A549 (cell line): ENCODE measurements around the gene KLF6. TPM values are rescaled to one million over a fixed set of nuclear protein-coding genes. Genes with fewer than 3 reads are reported as not detected.

Source experiments
- ATAC-seq, 2 experiments: fragments of 200-7000 bp in 1 of 2; fragments of >200 bp in 1 of 2; cut with Nextera tagmentation in 1 of 2; cut with Tn5 transposase in 1 of 2; 3 replicates each; pipeline versions ENCODE4 v1.8.0 to v1.9.1; 2018 to 2020; ENCODE audit warnings: mild to moderate bottlenecking in 1 of 2, moderate library complexity in 1 of 2
- CTCF ChIA-PET: fragments of 300-600 bp; sonication (Branson Sonifier 250); formaldehyde crosslinking; extraction: SDS; loops from one replicate; lab custom pipeline; 2021; ENCODE audit warnings: antibody characterized with exemption, inconsistent platforms; lab: Yijun Ruan, JAX
- POLR2A ChIA-PET: fragments of 350-600 bp; formaldehyde crosslinking; extraction: SDS; loops from one replicate; lab custom pipeline; 2021; ENCODE audit warnings: antibody characterized with exemption, inconsistent platforms; lab: Yijun Ruan, JAX
- DNase-seq, 2 experiments: peaks; one replicate each; pipeline versions ENCODE4 v3.0.0 to v3.0.0-alpha.2; 2011 to 2016; ENCODE audit warnings: low read depth in 1 of 2, low spot score in 1 of 2
- FAIRE-seq: peaks from 2 replicates; lab custom pipeline; 2011; peaks lifted over from hg19 to GRCh38; lab: Jason Lieb, UNC
- H3K27ac ChIP-seq, 2 experiments: fragments of >200 bp; sonication (Bioruptor Twin); formaldehyde crosslinking; 3 replicates each; pipeline ENCODE4 v1.5.1; 2016 to 2017
- H3K4me1 ChIP-seq: fragments of >200 bp; sonication (Bioruptor Twin); formaldehyde crosslinking; 3 replicates; pipeline ENCODE4 v1.6.1; 2016
- H3K4me2 ChIP-seq: fragments of >200 bp; sonication (Bioruptor Twin); formaldehyde crosslinking; 3 replicates; pipeline ENCODE4 v1.6.1; 2016
- H3K4me3 ChIP-seq: fragments of >200 bp; sonication (Bioruptor Twin); formaldehyde crosslinking; 3 replicates; pipeline ENCODE4 v1.5.1; 2016
- H3K9me3 ChIP-seq: fragments of >200 bp; sonication (Bioruptor Twin); formaldehyde crosslinking; 3 replicates; pipeline ENCODE4 v1.6.1; 2016
- ATOH8 ChIP-seq: fragments of 250-450 bp; sonication (Bioruptor Pico); IDR thresholded peaks from 2 replicates; pipeline ENCODE4 v1.5.0; 2020; ENCODE audit warnings: low read depth, mild to moderate bottlenecking, moderate library complexity
- BHLHE40 ChIP-seq: IDR thresholded peaks from 2 replicates; pipeline ENCODE4 v1.6.1; 2012; ENCODE audit warnings: low read depth, low read length, inconsistent platforms
- CBX8 ChIP-seq: fragments of 200-600 bp; sonication (generic); IDR thresholded peaks from 2 replicates; pipeline ENCODE4 v1.6.1; 2016
- CHD4 ChIP-seq: fragments of 200-600 bp; sonication (generic); IDR thresholded peaks from 2 replicates; pipeline ENCODE4 v1.6.1; 2016; ENCODE audit warnings: antibody characterized with exemption, mild to moderate bottlenecking, borderline replicate concordance
- E2F6 ChIP-seq: IDR thresholded peaks from 2 replicates; pipeline ENCODE4 v1.6.1; 2012; ENCODE audit warnings: low read depth, borderline replicate concordance
- FOSB ChIP-seq: fragments of 250-450 bp; sonication (Bioruptor Pico); IDR thresholded peaks from 2 replicates; pipeline ENCODE4 v1.5.0; 2020; ENCODE audit warnings: mild to moderate bottlenecking, moderate library complexity
- FOSL2 ChIP-seq, 2 experiments: fragments of 450-650 bp in 1 of 2; fragments of >200 bp in 1 of 2; sonication (Bioruptor Twin) in 1 of 2; formaldehyde crosslinking; IDR thresholded peaks; 2 replicates each; pipeline versions ENCODE4 v1.5.0 to v1.6.1; 2016 to 2020; ENCODE audit warnings: mild to moderate bottlenecking in 1 of 2, moderate library complexity in 1 of 2
- FOXS1 ChIP-seq: fragments of 250-450 bp; sonication (Bioruptor Pico); IDR thresholded peaks from 2 replicates; pipeline ENCODE4 v1.5.0; 2020; ENCODE audit warnings: mild to moderate bottlenecking, moderate library complexity
- GATA3 ChIP-seq: IDR thresholded peaks from 2 replicates; pipeline ENCODE4 v1.6.1; 2012; ENCODE audit warnings: borderline replicate concordance
- HEYL ChIP-seq: fragments of 250-450 bp; sonication (Bioruptor Pico); IDR thresholded peaks from 2 replicates; pipeline ENCODE4 v1.8.0; 2021; ENCODE audit warnings: mild to moderate bottlenecking, moderate library complexity
- HOXB5 ChIP-seq: fragments of 250-450 bp; sonication (Bioruptor Pico); IDR thresholded peaks from 2 replicates; pipeline ENCODE4 v1.5.0; 2020; ENCODE audit warnings: mild to moderate bottlenecking, moderate library complexity
- JUN ChIP-seq, 2 experiments: fragments of >200 bp; sonication (Bioruptor Twin); formaldehyde crosslinking; IDR thresholded peaks; 2 replicates in 1 of 2; 3 replicates in 1 of 2; pipeline ENCODE4 v1.6.1; 2016 to 2017
- JUNB ChIP-seq: fragments of >200 bp; sonication (Bioruptor Twin); formaldehyde crosslinking; IDR thresholded peaks from 2 replicates; pipeline ENCODE4 v1.6.1; 2016
- KDM5A ChIP-seq: fragments of 200-600 bp; sonication (generic); IDR thresholded peaks from 2 replicates; pipeline ENCODE4 v1.6.1; 2016; ENCODE audit warnings: antibody characterized with exemption, mild to moderate bottlenecking
- MAFK ChIP-seq: fragments of 450-650 bp; IDR thresholded peaks from 2 replicates; pipeline ENCODE4 v1.6.1; 2014; ENCODE audit not compliant: partially characterized antibody
- MAX ChIP-seq: IDR thresholded peaks from 2 replicates; pipeline ENCODE4 v1.6.1; 2012
- MYC ChIP-seq: IDR thresholded peaks from 2 replicates; pipeline ENCODE4 v1.6.1; 2012; ENCODE audit warnings: mild to moderate bottlenecking, inconsistent platforms, low read length, improper control_type of control experiment, borderline replicate concordance
- PHF8 ChIP-seq: fragments of 200-600 bp; sonication (generic); IDR thresholded peaks from 2 replicates; pipeline ENCODE4 v1.6.1; 2016; ENCODE audit warnings: low read depth, mild to moderate bottlenecking, antibody characterized with exemption, moderate library complexity, borderline replicate concordance
- POLR2A ChIP-seq: IDR thresholded peaks from 2 replicates; pipeline ENCODE4 v1.6.1; 2012; ENCODE audit warnings: mild to moderate bottlenecking, low read length
- RARB ChIP-seq: fragments of 250-450 bp; sonication (Bioruptor Pico); IDR thresholded peaks from 2 replicates; pipeline ENCODE4 v1.8.0; 2021; ENCODE audit warnings: mild to moderate bottlenecking, moderate library complexity
- SMC3 ChIP-seq: fragments of >200 bp; sonication (Bioruptor Twin); formaldehyde crosslinking; IDR thresholded peaks from 3 replicates; pipeline ENCODE4 v1.6.1; 2018; ENCODE audit warnings: inconsistent platforms
- SREBF2 ChIP-seq: fragments of 450-650 bp; IDR thresholded peaks from 2 replicates; pipeline ENCODE4 v1.6.1; 2014; ENCODE audit warnings: mild to moderate bottlenecking, moderate library complexity
- TP53 ChIP-seq: fragments of 250-450 bp; sonication (Bioruptor Pico); IDR thresholded peaks from 2 replicates; pipeline ENCODE4 v1.5.0; 2021; ENCODE audit warnings: mild to moderate bottlenecking, moderate library complexity
- ZC3H11A ChIP-seq: fragments of 450-650 bp; IDR thresholded peaks from 2 replicates; pipeline ENCODE4 v1.6.1; 2014; ENCODE audit warnings: antibody characterized with exemption, mild to moderate bottlenecking
- ZSCAN20 ChIP-seq: fragments of 250-450 bp; sonication (Bioruptor Pico); IDR thresholded peaks from 2 replicates; pipeline ENCODE4 v1.8.0; 2022; ENCODE audit warnings: mild to moderate bottlenecking, moderate library complexity
- WGBS: methylation state at CpG from one replicate; pipeline ENCODE4 v1.1.6; 2017; ENCODE audit errors: missing lambda C conversion rate; 5-methylcytosine and 5-hydroxymethylcytosine counted together
- polyA plus RNA-seq, 4 experiments: library from polyadenylated mRNA; depleted of rRNA in 3 of 4; stranded (reverse); fragments of >200 nt; fragmentation: RNase III in 1 of 4; extraction: RNeasy Plus Mini Kit Qiagen cat#74134 plus additional on column Dnase treatment in 1 of 4; gene quantifications; 2 replicates in 3 of 4; 3 replicates in 1 of 4; pipeline ENCODE4 v1.2.3, GENCODE V29; 2011 to 2017
- TF ChIP-seq, protein P1 (sequence below): fragments of 450-650 bp; IDR thresholded peaks from 2 replicates; pipeline ENCODE4 v1.6.1; 2014; ENCODE audit warnings: antibody characterized with exemption

KLF6 gene
- polyA plus RNA-seq, 2 of the 4 experiments (the other 2 are of a cell fraction), result 31.9 to 86.8 TPM

DNA sequence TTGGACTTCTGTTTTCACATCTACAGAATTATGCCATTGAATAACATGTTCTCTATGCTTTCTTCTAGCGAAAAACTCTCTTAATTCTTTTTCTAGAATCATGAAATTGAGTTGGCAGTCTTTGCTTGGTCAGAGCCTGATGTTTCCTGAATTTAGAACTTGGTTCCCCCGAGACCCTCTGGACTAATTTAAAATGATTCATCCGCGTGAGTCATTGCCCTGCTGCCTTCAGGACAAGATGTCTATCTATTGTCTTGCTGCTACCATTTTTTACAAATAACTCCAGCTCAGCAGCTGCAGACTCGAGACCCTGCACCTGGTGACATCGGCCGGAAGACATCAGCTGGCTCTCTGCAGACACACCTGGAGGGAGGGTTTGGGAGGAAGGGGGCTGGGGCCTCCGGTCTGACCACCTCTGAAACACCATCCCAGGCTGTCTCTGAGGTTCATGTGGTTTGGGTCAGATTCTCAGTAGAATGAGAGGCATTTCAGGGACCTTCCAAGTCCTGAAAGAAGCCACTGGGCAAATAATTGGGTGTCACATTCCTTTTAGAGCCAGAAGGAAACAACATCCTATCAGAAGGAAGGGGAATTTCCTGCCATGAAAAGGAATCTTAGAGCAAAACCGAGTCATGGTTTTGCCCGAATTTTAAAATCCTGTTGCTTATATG is 20.9 kb upstream of the KLF6 start:
- CTCF ChIA-PET, result interaction anchor here (2.2 kb wide), 2 partner anchors 10 to 24 kb away, joined by 6 to 8 read pairs; no protein-coding TSS in a partner anchor

DNA sequence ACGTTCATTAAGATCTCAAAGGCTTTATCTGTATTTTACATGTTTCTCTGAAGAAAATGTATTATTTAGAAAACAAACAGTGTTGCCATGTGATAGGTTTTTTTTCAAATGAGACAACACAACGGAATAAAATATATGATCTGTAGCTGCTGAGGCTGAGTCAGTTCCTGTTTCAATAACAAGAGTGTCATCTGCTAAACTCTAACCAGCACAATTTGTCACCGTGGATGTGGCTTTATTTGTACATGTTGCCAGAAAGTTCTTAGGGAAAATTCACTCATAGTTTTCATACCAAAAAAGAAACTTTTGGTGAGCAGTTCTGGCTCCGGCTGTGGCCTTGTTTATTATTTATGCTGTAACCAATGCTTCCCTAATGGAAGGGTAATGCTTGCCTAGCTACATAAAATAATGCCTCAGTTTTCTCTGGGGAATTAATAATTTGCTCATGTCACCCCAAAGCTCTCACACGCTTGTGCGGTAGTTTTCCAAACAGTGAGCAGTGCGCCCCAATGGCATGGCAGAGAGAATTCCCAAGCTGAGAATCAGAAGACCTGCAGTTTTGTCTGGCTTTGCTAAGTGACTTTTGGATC is 20.3 kb upstream of the KLF6 start:
- ChIA-PET POLR2A (interaction anchor here (8.2 kb wide), 1 partner anchor 20 kb away, joined by 75 read pairs; the partner anchor contains the start of gene KLF6), CTCF (interaction anchor here (2.2 kb wide), 2 partner anchors 11 to 23 kb away, joined by 6 to 8 read pairs; no protein-coding TSS in a partner anchor)
- Histone ChIP-seq H3K4me2 (peak overlapping the region; percentile 78), H3K9me3 (no peaks in the 10 kb centered on the region), H3K27ac (peak overlapping the region; percentile 82 to 84), H3K4me3 (peak overlapping the region; percentile 4; the same call in 1 of the 3 replicates), H3K4me1 (peaks cover 75% of the 10 kb centered on the region)
- WGBS, result under 1% methylated on average over 7 of the region's 7 CpGs
- FAIRE-seq (no peak), ATAC-seq (peak; percentile 11 to 20; a peak in 3 of 6 replicates), DNase-seq (peak in 1 of 2 experiments; percentile 81)
- TF ChIP-seq, protein P1, sequence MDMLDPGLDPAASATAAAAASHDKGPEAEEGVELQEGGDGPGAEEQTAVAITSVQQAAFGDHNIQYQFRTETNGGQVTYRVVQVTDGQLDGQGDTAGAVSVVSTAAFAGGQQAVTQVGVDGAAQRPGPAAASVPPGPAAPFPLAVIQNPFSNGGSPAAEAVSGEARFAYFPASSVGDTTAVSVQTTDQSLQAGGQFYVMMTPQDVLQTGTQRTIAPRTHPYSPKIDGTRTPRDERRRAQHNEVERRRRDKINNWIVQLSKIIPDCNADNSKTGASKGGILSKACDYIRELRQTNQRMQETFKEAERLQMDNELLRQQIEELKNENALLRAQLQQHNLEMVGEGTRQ, result 0 out of 2 replicates have a peak, but pooled peaks have one; percentile 22
- TF ChIP-seq CHD4 (no peak), RARB (CRISPR knock-in tag) (0 out of 2 replicates have a peak, but pooled peaks have one; percentile 34), ZC3H11A (no peak), ATOH8 (peak; percentile 83; the same call in 1 of the 2 replicates), GATA3 (0 out of 2 replicates have a peak, but pooled peaks have one; percentile 23), HEYL (CRISPR knock-in tag) (no peak), FOXS1 (CRISPR knock-in tag) (peak; percentile 53; the same call in 1 of the 2 replicates), MAFK (peak; percentile 1), HOXB5 (CRISPR knock-in tag) (no peak), PHF8 (no peak), E2F6 (no peak), ZSCAN20 (CRISPR knock-in tag) (0 out of 2 replicates have a peak, but pooled peaks have one; percentile 28), SREBF2 (no peak), FOSL2 (IDR thresholded peaks at IDR 0.05) (no peak), FOSL2 (CRISPR knock-in tag; IDR thresholded peaks at IDR 0.05) (peak; percentile 88), MAX (peak; percentile 15), FOSB (CRISPR knock-in tag) (peak; percentile 54; the same call in 1 of the 2 replicates), POLR2A (no peak), BHLHE40 (0 out of 2 replicates have a peak, but pooled peaks have one; percentile 8), SMC3 (no peak)

More for the DNA sequence above, 20.9 kb upstream of the KLF6 start:
- ATAC-seq, result peak; percentile 18 to 23; a peak in 3 of 6 replicates
- H3K27ac ChIP-seq, result peak overlapping the region; percentile 82 to 84
- TF ChIP-seq MAX, result peak; percentile 33; the same call in 1 of the 2 replicates
- TF ChIP-seq JUN (IDR thresholded peaks at IDR 0.05), result 0 out of 5 replicates have a peak, but pooled peaks of 1 of the 2 experiments have one; percentile 12
- TF ChIP-seq GATA3, result peak; percentile 75
- no peak for TF ChIP-seq HEYL (CRISPR knock-in tag)
- TF ChIP-seq HOXB5 (CRISPR knock-in tag), result 0 out of 2 replicates have a peak, but pooled peaks have one; percentile 14
- TF ChIP-seq FOSL2 (IDR thresholded peaks at IDR 0.05), result peak; percentile 72
- TF ChIP-seq FOSL2 (CRISPR knock-in tag; IDR thresholded peaks at IDR 0.05), result peak; percentile 95
- TF ChIP-seq MYC, result 0 out of 2 replicates have a peak, but pooled peaks have one; percentile 54
- TF ChIP-seq CBX8, result no peak
- peak; percentile 70; the same call in 1 of the 2 replicates for TF ChIP-seq JUNB
- TF ChIP-seq TP53 (CRISPR knock-in tag), result 0 out of 2 replicates have a peak, but pooled peaks have one; percentile 21
- peak; percentile 0 for TF ChIP-seq MAFK
- no peak for TF ChIP-seq KDM5A
- TF ChIP-seq FOSB (CRISPR knock-in tag), result 0 out of 2 replicates have a peak, but pooled peaks have one; percentile 47
- 0 out of 2 replicates have a peak, but pooled peaks have one; percentile 15 for TF ChIP-seq E2F6
- POLR2A ChIA-PET, result interaction anchor here (8.2 kb wide), 1 partner anchor 21 kb away, joined by 75 read pairs; the partner anchor contains the start of gene KLF6
- DNase-seq, result peak in 1 of 2 experiments; percentile 67
- peak overlapping the region; percentile 78 for H3K4me2 ChIP-seq
- peaks cover 81% of the 10 kb centered on the region for H3K4me1 ChIP-seq
- WGBS, result 2% methylated on average over 10 of the region's 10 CpGs
- no peak for FAIRE-seq
- no peaks in the 10 kb centered on the region for H3K9me3 ChIP-seq
- peak overlapping the region; percentile 4; the same call in 1 of the 3 replicates for H3K4me3 ChIP-seq
